ENCODE data around the gene CFAP107. TPM values are rescaled to one million over a fixed set of nuclear protein-coding genes. Genes with fewer than 3 reads are reported as not detected.
"Not testable (repeated sequence)": the region's sequence is repeated elsewhere in the genome, so short reads cannot be mapped to it uniquely, and the experiment has no call there.

CFAP107 gene
- total RNA-seq, 1 donor from 2014 or later: not detected

- intact Hi-C loops (cut with DNase I): no loop called here
- DNase-seq (ENCODE audit: extremely low spot score in 2 of 2): no peak
These were observed 23.4 kb upstream of the CFAP107 start for GRCh38 chr1:12722626-12723025.

GRCh38 chr1:12728391-12728790, 17.6 kb upstream of the CFAP107 start:
- DNase-seq (ENCODE audit: extremely low spot score in 2 of 2): no peak
- no peaks in the 10 kb centered on the region for H3K27me3 ChIP-seq
- no peak overlapping the region for H3K4me3 ChIP-seq
- H3K36me3 ChIP-seq: no peaks in the 10 kb centered on the region
- H3K9me3 ChIP-seq: no peaks in the 10 kb centered on the region
- H3K27ac ChIP-seq: no peak overlapping the region
- no peaks in the 10 kb centered on the region for H3K4me1 ChIP-seq
- no peak for TF ChIP-seq POLR2A (IDR thresholded peaks at IDR 0.05)
- TF ChIP-seq CTCF (IDR thresholded peaks at IDR 0.05): no peak
- no peak for TF ChIP-seq POLR2AphosphoS5 (IDR thresholded peaks at IDR 0.05; ENCODE audit: insufficient read depth in 1 of 2, low read depth in 1 of 2)
- intact Hi-C loops (cut with DNase I): no loop called here

More at GRCh38 chr1:12722626-12723025, 23.4 kb upstream of the CFAP107 start:
- no peak overlapping the region for H3K27ac ChIP-seq
- H3K4me3 ChIP-seq: no peak overlapping the region
- TF ChIP-seq POLR2AphosphoS5 (IDR thresholded peaks at IDR 0.05; ENCODE audit: insufficient read depth in 1 of 2, low read depth in 1 of 2) (no peak), POLR2A (IDR thresholded peaks at IDR 0.05) (no peak), CTCF (IDR thresholded peaks at IDR 0.05) (no peak)
- no peaks in the 10 kb centered on the region for H3K4me1 ChIP-seq
- no peaks in the 10 kb centered on the region for H3K36me3 ChIP-seq
- H3K27me3 ChIP-seq: no peaks in the 10 kb centered on the region
- no peaks in the 10 kb centered on the region for H3K9me3 ChIP-seq

- no peak for DNase-seq (ENCODE audit: extremely low spot score in 2 of 2)
- Histone ChIP-seq H3K36me3 (no peaks in the 10 kb centered on the region), H3K4me1 (no peaks in the 10 kb centered on the region), H3K27me3 (no peaks in the 10 kb centered on the region), H3K4me3 (no peak overlapping the region), H3K9me3 (no peaks in the 10 kb centered on the region), H3K27ac (no peak overlapping the region)
- intact Hi-C loops (cut with DNase I): no loop called here
- TF ChIP-seq POLR2AphosphoS5 (IDR thresholded peaks at IDR 0.05; ENCODE audit: insufficient read depth in 1 of 2, low read depth in 1 of 2): no peak
- no peak for TF ChIP-seq CTCF (IDR thresholded peaks at IDR 0.05)
- TF ChIP-seq POLR2A (IDR thresholded peaks at IDR 0.05): no peak
These were observed 15.8 kb upstream of the CFAP107 start for GRCh38 chr1:12730156-12730555.

GRCh38 chr1:12731084-12731483, 14.9 kb upstream of the CFAP107 start:
- H3K4me3 ChIP-seq; DNase-seq (ENCODE audit: extremely low spot score in 2 of 2); H3K27ac ChIP-seq; H3K4me1 ChIP-seq; H3K27me3 ChIP-seq; H3K9me3 ChIP-seq; intact Hi-C loops (cut with DNase I); H3K36me3 ChIP-seq: not testable (repeated sequence)

GRCh38 chr1:12734651-12735050, 11.3 kb upstream of the CFAP107 start:
- TF ChIP-seq CTCF (IDR thresholded peaks at IDR 0.05) (no peak), POLR2AphosphoS5 (IDR thresholded peaks at IDR 0.05; ENCODE audit: insufficient read depth in 1 of 2, low read depth in 1 of 2) (no peak), POLR2A (IDR thresholded peaks at IDR 0.05) (no peak)
- H3K36me3 ChIP-seq: no peaks in the 10 kb centered on the region
- no peak overlapping the region for H3K27ac ChIP-seq
- intact Hi-C loops (cut with DNase I): no loop called here
- no peaks in the 10 kb centered on the region for H3K4me1 ChIP-seq
- H3K4me3 ChIP-seq: no peak overlapping the region
- H3K9me3 ChIP-seq: no peaks in the 10 kb centered on the region
- DNase-seq (ENCODE audit: extremely low spot score in 2 of 2): no peak
- no peaks in the 10 kb centered on the region for H3K27me3 ChIP-seq

GRCh38 chr1:12738934-12739333, 7.1 kb upstream of the CFAP107 start:
- H3K27ac ChIP-seq: no peak overlapping the region
- no peak overlapping the region for H3K4me3 ChIP-seq
- no peaks in the 10 kb centered on the region for H3K4me1 ChIP-seq
- H3K9me3 ChIP-seq: no peaks in the 10 kb centered on the region
- no peaks in the 10 kb centered on the region for H3K36me3 ChIP-seq
- TF ChIP-seq POLR2A (IDR thresholded peaks at IDR 0.05) (no peak), CTCF (IDR thresholded peaks at IDR 0.05) (no peak), POLR2AphosphoS5 (IDR thresholded peaks at IDR 0.05; ENCODE audit: insufficient read depth in 1 of 2, low read depth in 1 of 2) (no peak)
- intact Hi-C loops (cut with DNase I): no loop called here
- no peaks in the 10 kb centered on the region for H3K27me3 ChIP-seq
- no peak for DNase-seq (ENCODE audit: extremely low spot score in 2 of 2)
